GM06990 (cell line): Measurements from ENCODE around the gene TTC22.

Source experiments
- DNase-seq: peaks from one replicate; pipeline ENCODE4 v3.0.0-alpha.2; 2011; ENCODE audit not compliant: insufficient read length; ENCODE audit errors: extremely low read depth
- H3K27me3 ChIP-seq: replicated peaks from 2 replicates; pipeline ENCODE4 v1.6.0; 2011; ENCODE audit warnings: low read length; ENCODE audit not compliant: control insufficient read depth, insufficient read depth
- H3K36me3 ChIP-seq: 2 replicates; pipeline ENCODE4 v1.5.1; 2011; ENCODE audit warnings: low read length; ENCODE audit not compliant: control insufficient read depth, insufficient read depth
- H3K4me3 ChIP-seq: replicated peaks from 2 replicates; pipeline ENCODE4 v1.5.1; 2011; ENCODE audit warnings: low read depth, mild to moderate bottlenecking, control low read depth, low read length
- TF ChIP-seq, protein P1 (sequence below): IDR thresholded peaks from 2 replicates; pipeline ENCODE4 v1.5.1; 2011; ENCODE audit warnings: low read length, control low read depth, mild to moderate bottlenecking, inconsistent platforms; ENCODE audit not compliant: insufficient read depth, poor library complexity, severe bottlenecking

The TTC22 gene

DNA sequence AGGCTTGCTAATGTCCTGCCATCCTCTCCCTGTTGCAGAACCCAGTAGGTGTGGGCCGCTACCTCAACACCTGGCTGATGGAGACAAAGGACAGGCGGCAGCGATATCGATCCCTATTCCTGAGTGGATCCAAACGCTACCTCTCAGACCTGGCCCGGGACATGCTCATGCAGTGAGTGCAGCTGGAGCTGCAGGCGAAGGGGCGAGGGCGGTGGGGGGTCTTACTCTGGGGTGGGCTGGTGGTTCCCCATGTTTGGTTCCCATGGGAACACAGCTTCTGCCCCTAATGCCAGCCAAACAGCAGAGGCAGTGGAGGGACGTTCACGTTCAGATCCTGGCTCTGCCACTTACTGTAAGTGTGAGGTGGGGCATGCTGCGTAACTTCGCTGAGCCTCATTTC is 15.8 kb upstream of the TTC22 start:
- no peak for DNase-seq
- TF ChIP-seq, protein P1, sequence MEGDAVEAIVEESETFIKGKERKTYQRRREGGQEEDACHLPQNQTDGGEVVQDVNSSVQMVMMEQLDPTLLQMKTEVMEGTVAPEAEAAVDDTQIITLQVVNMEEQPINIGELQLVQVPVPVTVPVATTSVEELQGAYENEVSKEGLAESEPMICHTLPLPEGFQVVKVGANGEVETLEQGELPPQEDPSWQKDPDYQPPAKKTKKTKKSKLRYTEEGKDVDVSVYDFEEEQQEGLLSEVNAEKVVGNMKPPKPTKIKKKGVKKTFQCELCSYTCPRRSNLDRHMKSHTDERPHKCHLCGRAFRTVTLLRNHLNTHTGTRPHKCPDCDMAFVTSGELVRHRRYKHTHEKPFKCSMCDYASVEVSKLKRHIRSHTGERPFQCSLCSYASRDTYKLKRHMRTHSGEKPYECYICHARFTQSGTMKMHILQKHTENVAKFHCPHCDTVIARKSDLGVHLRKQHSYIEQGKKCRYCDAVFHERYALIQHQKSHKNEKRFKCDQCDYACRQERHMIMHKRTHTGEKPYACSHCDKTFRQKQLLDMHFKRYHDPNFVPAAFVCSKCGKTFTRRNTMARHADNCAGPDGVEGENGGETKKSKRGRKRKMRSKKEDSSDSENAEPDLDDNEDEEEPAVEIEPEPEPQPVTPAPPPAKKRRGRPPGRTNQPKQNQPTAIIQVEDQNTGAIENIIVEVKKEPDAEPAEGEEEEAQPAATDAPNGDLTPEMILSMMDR: no peak
- H3K27me3 ChIP-seq: no peaks in the 10 kb centered on the region
- no peaks in the 10 kb centered on the region for H3K36me3 ChIP-seq
- H3K4me3 ChIP-seq: no peak overlapping the region

DNA sequence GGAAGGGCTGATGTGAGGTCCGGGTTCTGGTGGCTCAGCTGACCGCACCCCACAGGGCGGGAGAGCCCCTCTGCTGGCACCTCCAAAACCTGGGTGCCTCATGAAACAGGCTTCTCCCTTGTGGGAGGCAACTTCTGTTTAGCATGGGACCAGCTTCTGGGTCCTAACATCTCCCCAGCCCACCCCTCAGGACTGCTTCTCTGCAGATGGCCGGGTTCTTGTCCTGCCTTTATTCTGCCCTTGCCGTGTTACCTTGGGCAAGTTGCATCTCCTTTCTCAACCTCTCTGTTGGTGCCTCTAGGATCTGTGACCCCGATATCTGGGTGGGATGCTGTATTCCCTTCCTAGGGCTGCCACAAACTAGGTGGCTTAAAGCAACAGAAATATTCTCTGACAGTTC is 15.0 kb upstream of the TTC22 start:
- TF ChIP-seq, protein P1: no peak
- DNase-seq: no peak
- Histone ChIP-seq H3K4me3 (no peak overlapping the region), H3K27me3 (no peaks in the 10 kb centered on the region), H3K36me3 (no peaks in the 10 kb centered on the region)

DNA sequence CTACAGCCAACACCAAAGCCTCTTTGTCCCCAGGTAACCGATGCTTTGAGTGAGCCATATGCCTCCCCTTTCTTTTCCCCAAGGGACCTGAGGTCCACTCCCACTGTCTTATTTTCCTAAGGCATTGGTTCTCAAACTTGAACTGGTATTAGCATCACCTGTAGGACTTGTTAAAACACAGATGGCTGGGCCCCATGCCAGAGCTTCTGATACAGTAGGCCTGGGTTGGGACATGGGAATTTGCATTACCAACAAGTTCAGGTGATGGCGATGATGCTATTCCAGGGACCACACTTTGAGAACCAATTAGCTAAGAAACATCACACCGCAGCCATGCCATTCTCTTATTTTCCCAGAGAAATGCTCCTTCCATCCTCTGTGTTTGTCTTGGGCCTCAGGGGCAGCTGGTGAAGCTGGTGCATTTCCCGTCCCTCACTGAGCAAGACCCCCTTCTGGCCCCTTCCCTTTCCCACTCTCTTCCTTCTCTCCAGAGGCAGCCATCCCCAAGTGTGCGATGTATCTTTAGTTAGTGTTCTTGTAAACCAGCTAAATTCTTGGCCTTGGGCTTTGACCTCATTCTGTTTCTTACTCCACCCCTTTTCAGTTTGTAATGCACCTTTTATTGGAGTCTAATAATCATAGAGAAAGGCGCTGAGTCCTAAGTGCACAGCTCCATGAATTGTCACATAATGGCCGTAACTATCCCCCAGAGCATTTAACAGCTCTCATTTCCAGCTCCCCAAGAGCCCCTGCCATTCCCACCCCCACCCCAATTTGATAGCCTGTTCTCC is 14.2 kb upstream of the TTC22 start:
- Histone ChIP-seq H3K36me3 (no peaks in the 10 kb centered on the region), H3K4me3 (no peak overlapping the region), H3K27me3 (no peaks in the 10 kb centered on the region)
- no peak for DNase-seq
- TF ChIP-seq, protein P1: no peak

DNA sequence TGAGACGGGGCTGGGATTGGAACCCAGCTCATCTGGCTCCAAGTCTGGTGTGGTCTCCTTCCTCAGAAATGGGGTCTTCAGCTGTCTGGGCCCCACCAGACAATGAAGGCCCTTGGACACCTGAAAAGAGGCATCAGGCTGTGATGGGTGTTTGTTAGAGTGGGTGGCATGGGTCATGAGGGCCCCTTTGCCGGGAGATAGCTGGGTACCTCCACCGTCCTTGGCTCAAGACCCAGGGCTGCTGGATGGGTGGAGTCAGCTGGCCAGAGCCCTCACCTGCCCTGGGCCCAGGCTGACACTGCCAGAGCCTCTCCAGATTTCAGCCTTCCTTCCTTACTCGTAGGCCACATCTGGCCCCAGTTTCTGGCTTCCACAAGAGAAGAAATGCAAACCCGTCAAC is 13.4 kb upstream of the TTC22 start:
- H3K4me3 ChIP-seq: no peak overlapping the region
- DNase-seq: no peak

DNA sequence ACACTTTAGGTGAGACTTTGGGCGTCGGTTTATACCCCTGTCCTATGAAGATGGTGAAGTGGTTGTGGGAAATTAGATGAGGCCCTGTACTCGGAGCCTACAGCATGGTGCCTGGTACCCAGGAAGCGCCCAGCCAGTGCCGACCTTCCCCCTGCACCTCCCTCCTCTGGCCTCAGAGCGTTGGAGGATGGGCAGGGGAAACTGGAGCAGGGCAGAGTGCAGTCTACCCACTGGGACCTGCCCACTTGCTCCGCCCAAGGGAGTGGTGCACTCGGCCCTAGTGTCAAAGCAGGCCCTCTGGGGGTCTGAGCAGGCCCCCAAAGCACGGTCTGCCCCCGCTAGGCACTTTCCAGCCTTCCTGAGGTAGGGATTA is 13.0 kb upstream of the TTC22 start:
- Histone ChIP-seq H3K36me3 (no peaks in the 10 kb centered on the region), H3K27me3 (no peaks in the 10 kb centered on the region), H3K4me3 (no peak overlapping the region)
- DNase-seq: no peak
- TF ChIP-seq, protein P1: no peak

More for the DNA sequence above, 13.4 kb upstream of the TTC22 start:
- H3K36me3 ChIP-seq: no peaks in the 10 kb centered on the region
- H3K27me3 ChIP-seq: no peaks in the 10 kb centered on the region
- TF ChIP-seq, protein P1: no peak
